ENCODE data around the gene RYR1.
"Not testable (repeated sequence)": the region's sequence is repeated elsewhere in the genome, so short reads cannot be mapped to it uniquely, and the experiment has no call there.

The RYR1 gene

GRCh38 chr19:38492181-38492813, 58.8 kb downstream of the RYR1 start:
- no peaks in the 10 kb centered on the region for H4K20me1 ChIP-seq (ENCODE audit: low read depth, low read length)
- H3K27ac ChIP-seq (ENCODE audit: low read depth, low read length), result no peak overlapping the region
- H3K9me2 ChIP-seq (replicated peaks; ENCODE audit: insufficient read depth, low read length), result no peaks in the 10 kb centered on the region
- H3K36me3 ChIP-seq (ENCODE audit: low read length), result no peaks in the 10 kb centered on the region
- H3K27me3 ChIP-seq (ENCODE audit: low read length), result no peaks in the 10 kb centered on the region; the same call in 1 of the 2 replicates
- H3K9ac ChIP-seq (ENCODE audit: low read length), result no peak overlapping the region
- no peaks in the 10 kb centered on the region for H3K9me3 ChIP-seq (ENCODE audit: insufficient read depth, low read length)
- H3K4me2 ChIP-seq (ENCODE audit: low read depth, low read length, poor library complexity, severe bottlenecking), result no peak overlapping the region
- TF ChIP-seq EZH2phosphoT487 (conservative IDR thresholded peaks at IDR 0.05; ENCODE audit: low read length) (no peak), CTCF (IDR thresholded peaks at IDR 0.05; ENCODE audit: insufficient read depth, low read length, poor library complexity, severe bottlenecking) (no peak)
- no peaks in the 10 kb centered on the region for H3K79me2 ChIP-seq (ENCODE audit: insufficient read depth, low read length)
- no peak overlapping the region for H2AFZ ChIP-seq (ENCODE audit: low read depth, low read length, severe bottlenecking)
- H3K4me3 ChIP-seq (ENCODE audit: insufficient read depth, low read length, poor library complexity, severe bottlenecking), result no peak overlapping the region
- no peaks in the 10 kb centered on the region for H3F3A ChIP-seq (ENCODE audit: insufficient read depth)

GRCh38 chr19:38494379-38494778, 60.9 kb downstream of the RYR1 start:
- Histone ChIP-seq H3K9me3 (ENCODE audit: insufficient read depth, low read length) (no peaks in the 10 kb centered on the region), H3K27ac (ENCODE audit: low read depth, low read length) (no peak overlapping the region), H4K20me1 (ENCODE audit: low read depth, low read length) (no peaks in the 10 kb centered on the region), H2AFZ (ENCODE audit: low read depth, low read length, severe bottlenecking) (no peak overlapping the region), H3K9me2 (replicated peaks; ENCODE audit: insufficient read depth, low read length) (no peaks in the 10 kb centered on the region), H3K4me2 (ENCODE audit: low read depth, low read length, poor library complexity, severe bottlenecking) (no peak overlapping the region), H3K4me3 (ENCODE audit: insufficient read depth, low read length, poor library complexity, severe bottlenecking) (no peak overlapping the region), H3K27me3 (ENCODE audit: low read length) (no peaks in the 10 kb centered on the region; the same call in 1 of the 2 replicates), H3F3A (ENCODE audit: insufficient read depth) (no peaks in the 10 kb centered on the region), H3K9ac (ENCODE audit: low read length) (no peak overlapping the region), H3K36me3 (ENCODE audit: low read length) (no peaks in the 10 kb centered on the region), H3K79me2 (ENCODE audit: insufficient read depth, low read length) (no peaks in the 10 kb centered on the region)
- TF ChIP-seq CTCF (IDR thresholded peaks at IDR 0.05; ENCODE audit: insufficient read depth, low read length, poor library complexity, severe bottlenecking) (no peak), EZH2phosphoT487 (conservative IDR thresholded peaks at IDR 0.05; ENCODE audit: low read length) (no peak)

GRCh38 chr19:38495375-38495774, 61.9 kb downstream of the RYR1 start:
- H3F3A ChIP-seq (ENCODE audit: insufficient read depth); H3K9ac ChIP-seq (ENCODE audit: low read length); H2AFZ ChIP-seq (ENCODE audit: low read depth, low read length, severe bottlenecking); H3K4me2 ChIP-seq (ENCODE audit: low read depth, low read length, poor library complexity, severe bottlenecking); H3K4me3 ChIP-seq (ENCODE audit: insufficient read depth, low read length, poor library complexity, severe bottlenecking); H3K9me3 ChIP-seq (ENCODE audit: insufficient read depth, low read length); H3K9me2 ChIP-seq (replicated peaks; ENCODE audit: insufficient read depth, low read length); H3K27ac ChIP-seq (ENCODE audit: low read depth, low read length); H3K79me2 ChIP-seq (ENCODE audit: insufficient read depth, low read length); H3K27me3 ChIP-seq (ENCODE audit: low read length); H3K36me3 ChIP-seq (ENCODE audit: low read length); H4K20me1 ChIP-seq (ENCODE audit: low read depth, low read length): not testable (repeated sequence)

- Histone ChIP-seq H4K20me1 (ENCODE audit: low read depth, low read length) (no peaks in the 10 kb centered on the region), H3K27me3 (ENCODE audit: low read length) (no peaks in the 10 kb centered on the region), H3K79me2 (ENCODE audit: insufficient read depth, low read length) (no peaks in the 10 kb centered on the region), H3K4me2 (ENCODE audit: low read depth, low read length, poor library complexity, severe bottlenecking) (no peak overlapping the region), H3K9me3 (ENCODE audit: insufficient read depth, low read length) (no peaks in the 10 kb centered on the region), H3K9ac (ENCODE audit: low read length) (no peak overlapping the region), H3K9me2 (replicated peaks; ENCODE audit: insufficient read depth, low read length) (no peaks in the 10 kb centered on the region), H3K27ac (ENCODE audit: low read depth, low read length) (no peak overlapping the region), H3K36me3 (ENCODE audit: low read length) (no peaks in the 10 kb centered on the region), H3K4me3 (ENCODE audit: insufficient read depth, low read length, poor library complexity, severe bottlenecking) (no peak overlapping the region), H2AFZ (ENCODE audit: low read depth, low read length, severe bottlenecking) (no peak overlapping the region), H3F3A (ENCODE audit: insufficient read depth) (no peaks in the 10 kb centered on the region)
- TF ChIP-seq EZH2phosphoT487 (conservative IDR thresholded peaks at IDR 0.05; ENCODE audit: low read length), result no peak
- no peak for TF ChIP-seq CTCF (IDR thresholded peaks at IDR 0.05; ENCODE audit: insufficient read depth, low read length, poor library complexity, severe bottlenecking)
These were observed 62.6 kb downstream of the RYR1 start for GRCh38 chr19:38496116-38496515.

Data from SU-DHL-6 (cell line).